Measurements from ENCODE around the gene POLRMT. TPM values are rescaled to one million over a fixed set of nuclear protein-coding genes. Genes with fewer than 3 reads are reported as not detected.

POLRMT gene
- total RNA-seq, 1 experiment from 2014 or later: 104 TPM

- Histone ChIP-seq H3K79me1 (ENCODE audit: insufficient read depth, low read depth, low read length, poor library complexity, severe bottlenecking) (peaks cover 5% of the 10 kb centered on the region), H3K27me3 (ENCODE audit: insufficient read depth, low read length) (no peaks in the 10 kb centered on the region), H2BK20ac (ENCODE audit: low read depth, low read length, poor library complexity, severe bottlenecking) (no peak overlapping the region), H3K79me2 (ENCODE audit: insufficient read depth, low read length) (peaks cover 81% of the 10 kb centered on the region), H2BK15ac (ENCODE audit: low read depth, low read length) (no peak overlapping the region), H3K9ac (ENCODE audit: extremely low read depth, insufficient read length, low read length) (no peak overlapping the region), H3K14ac (ENCODE audit: insufficient read depth, low read length) (no peak overlapping the region; the same call in 1 of the 2 replicates), H3K4me1 (ENCODE audit: insufficient read depth, low read length) (no peaks in the 10 kb centered on the region; the same call in 1 of the 2 replicates), H3K23ac (ENCODE audit: insufficient read length, low read depth, low read length) (no peak overlapping the region), H2BK5ac (ENCODE audit: insufficient read length, low read length) (no peak overlapping the region), H3T11ph (ENCODE audit: low read length) (no peak overlapping the region), H3K4ac (ENCODE audit: low read depth, low read length) (no peak overlapping the region), H3K56ac (ENCODE audit: insufficient read length, low read depth, low read length) (no peak overlapping the region), H3K27ac (ENCODE audit: insufficient read length, low read depth, low read length) (no peak overlapping the region), H3K9me3 (ENCODE audit: control insufficient read depth, low read depth, low read length) (no peaks in the 10 kb centered on the region), H3K4me2 (ENCODE audit: insufficient read depth, insufficient read length, low read length) (no peak overlapping the region), H4K20me1 (ENCODE audit: control insufficient read depth, insufficient read depth, insufficient read length) (peaks cover 15% of the 10 kb centered on the region), H2AFZ (ENCODE audit: low read length) (no peak overlapping the region), H2AK5ac (ENCODE audit: insufficient read length, low read length) (no peak overlapping the region), H3K18ac (ENCODE audit: insufficient read length, low read depth, low read length) (no peak overlapping the region), H3K23me2 (ENCODE audit: insufficient read length, low read depth, low read length, poor library complexity, severe bottlenecking) (peaks cover 4% of the 10 kb centered on the region), H2BK120ac (ENCODE audit: low read depth, low read length, poor library complexity, severe bottlenecking) (no peak overlapping the region), H4K8ac (replicated peaks; ENCODE audit: insufficient read length, low read depth, low read length) (no peak overlapping the region), H4K5ac (ENCODE audit: insufficient read length, low read depth, low read length) (no peak overlapping the region), H4K91ac (ENCODE audit: insufficient read length, low read depth, low read length) (no peak overlapping the region), H2BK12ac (ENCODE audit: insufficient read length, low read depth, low read length) (no peak overlapping the region)
- WGBS (ENCODE audit: extremely low coverage, insufficient read length, low lambda C conversion rate): no CpG with 5 or more reads among the region's 33 CpGs
- TF ChIP-seq, protein P1, sequence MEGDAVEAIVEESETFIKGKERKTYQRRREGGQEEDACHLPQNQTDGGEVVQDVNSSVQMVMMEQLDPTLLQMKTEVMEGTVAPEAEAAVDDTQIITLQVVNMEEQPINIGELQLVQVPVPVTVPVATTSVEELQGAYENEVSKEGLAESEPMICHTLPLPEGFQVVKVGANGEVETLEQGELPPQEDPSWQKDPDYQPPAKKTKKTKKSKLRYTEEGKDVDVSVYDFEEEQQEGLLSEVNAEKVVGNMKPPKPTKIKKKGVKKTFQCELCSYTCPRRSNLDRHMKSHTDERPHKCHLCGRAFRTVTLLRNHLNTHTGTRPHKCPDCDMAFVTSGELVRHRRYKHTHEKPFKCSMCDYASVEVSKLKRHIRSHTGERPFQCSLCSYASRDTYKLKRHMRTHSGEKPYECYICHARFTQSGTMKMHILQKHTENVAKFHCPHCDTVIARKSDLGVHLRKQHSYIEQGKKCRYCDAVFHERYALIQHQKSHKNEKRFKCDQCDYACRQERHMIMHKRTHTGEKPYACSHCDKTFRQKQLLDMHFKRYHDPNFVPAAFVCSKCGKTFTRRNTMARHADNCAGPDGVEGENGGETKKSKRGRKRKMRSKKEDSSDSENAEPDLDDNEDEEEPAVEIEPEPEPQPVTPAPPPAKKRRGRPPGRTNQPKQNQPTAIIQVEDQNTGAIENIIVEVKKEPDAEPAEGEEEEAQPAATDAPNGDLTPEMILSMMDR (conservative IDR thresholded peaks at IDR 0.05): no peak
- H3K4me1 Mint-ChIP-seq: peaks cover 13 to 18% of the 10 kb centered on the region in 2 experiments
- H3K9me3 Mint-ChIP-seq: no peaks in the 10 kb centered on the region; a peak in 2 of 5 replicates
- peaks cover 3 to 16% (median 10%) of the 10 kb centered on the region in 3 experiments; a peak in 6 of 7 replicates for H3K36me3 Mint-ChIP-seq (ENCODE audit: insufficient read depth in 1 of 3, low read depth in 3 of 3)
- no peaks in the 10 kb centered on the region; the same call in 1 of the 2 replicates for H3K27me3 Mint-ChIP-seq (ENCODE audit: low read depth)
- H3K4me3 Mint-ChIP-seq: no peak overlapping the region
- no peak for DNase-seq
- H3K27ac Mint-ChIP-seq: no peak overlapping the region
Measured at GRCh38 chr19:658059-658839, 24.9 kb upstream of the POLRMT start.
